SKM-1 (cell line): Measurements from ENCODE around the gene TMED3.
"Not testable (repeated sequence)": the region's sequence is repeated elsewhere in the genome, so short reads cannot be mapped to it uniquely, and the experiment has no call there.

Experiments
- DNase-seq: peaks from one replicate; lab custom pipeline; 2025; ENCODE audit not compliant: unreplicated experiment; lab: John Stamatoyannopoulos, UW

The TMED3 gene

GRCh38 chr15:79315623-79316328, 4.9 kb downstream of the TMED3 start:
- no peak for DNase-seq

- no peak for DNase-seq
Observed at GRCh38 chr15:79316864-79317263, 6.0 kb downstream of the TMED3 start.

- not testable (repeated sequence) for DNase-seq
Observed at GRCh38 chr15:79319973-79320372, 9.1 kb downstream of the TMED3 start.

GRCh38 chr15:79321876-79322275, 11.0 kb downstream of the TMED3 start:
- DNase-seq = no peak

GRCh38 chr15:79322306-79322705, 11.4 kb downstream of the TMED3 start:
- no peak for DNase-seq

- no peak for DNase-seq
Observed at GRCh38 chr15:79322945-79323344, 12.0 kb downstream of the TMED3 start.

GRCh38 chr15:79329171-79329611, 18.3 kb downstream of the TMED3 start:
- no peak for DNase-seq

GRCh38 chr15:79332824-79333510, 22.1 kb downstream of the TMED3 start:
- DNase-seq = no peak

GRCh38 chr15:79337591-79337990, 26.7 kb downstream of the TMED3 start:
- DNase-seq = no peak

GRCh38 chr15:79339588-79340314, 28.8 kb downstream of the TMED3 start:
- DNase-seq = peak; percentile 30

GRCh38 chr15:79340315-79340602, 29.3 kb downstream of the TMED3 start:
- no peak for DNase-seq

- no peak for DNase-seq
Observed at GRCh38 chr15:79341396-79341795, 30.5 kb downstream of the TMED3 start.

GRCh38 chr15:79349525-79349924, 38.6 kb downstream of the TMED3 start:
- no peak for DNase-seq

GRCh38 chr15:79352206-79352605, 41.3 kb downstream of the TMED3 start:
- DNase-seq = no peak

- no peak for DNase-seq
Observed at GRCh38 chr15:79357566-79357965, 46.7 kb downstream of the TMED3 start.

GRCh38 chr15:79358069-79358468, 47.2 kb downstream of the TMED3 start:
- DNase-seq = no peak

GRCh38 chr15:79364571-79365240, 53.8 kb downstream of the TMED3 start:
- no peak for DNase-seq

- no peak for DNase-seq
Observed at GRCh38 chr15:79365765-79366164, 54.9 kb downstream of the TMED3 start.

GRCh38 chr15:79366691-79367090, 55.8 kb downstream of the TMED3 start:
- DNase-seq = no peak

- no peak for DNase-seq
Observed at GRCh38 chr15:79370716-79371115, 59.8 kb downstream of the TMED3 start.

- DNase-seq = no peak
Observed at GRCh38 chr15:79371591-79371990, 60.7 kb downstream of the TMED3 start.

GRCh38 chr15:79372428-79372827, 61.5 kb downstream of the TMED3 start:
- DNase-seq = no peak
